OCI-LY1 (cell line): ENCODE measurements around the gene NPFF.

Experiments
- H2AFZ ChIP-seq: fragments of 200-600 bp; sonication (generic), shearing (Covaris generic); 2 replicates; pipeline ENCODE4 v1.6.0; 2014; ENCODE audit warnings: antibody characterized with exemption, mild to moderate bottlenecking, low read length
- H3F3A ChIP-seq: fragments of 200-600 bp; sonication (generic), shearing (Covaris generic); 2 replicates; pipeline ENCODE4 v1.6.0; 2014; ENCODE audit warnings: mild to moderate bottlenecking, antibody characterized with exemption, low read length, moderate library complexity; ENCODE audit not compliant: insufficient read depth
- H3K27ac ChIP-seq: fragments of 200-600 bp; sonication (generic); 2 replicates; pipeline ENCODE4 v1.5.1; 2014; ENCODE audit warnings: low read length, mixed run types, mild to moderate bottlenecking, low read depth; ENCODE audit not compliant: poor library complexity, severe bottlenecking
- H3K27me3 ChIP-seq: fragments of 200-600 bp; sonication (generic); 2 replicates; pipeline ENCODE4 v1.6.0; 2014; ENCODE audit warnings: antibody characterized with exemption, mild to moderate bottlenecking, low read length, moderate library complexity; ENCODE audit not compliant: insufficient read depth
- H3K36me3 ChIP-seq: fragments of 200-600 bp; sonication (generic); 2 replicates; pipeline ENCODE4 v1.6.1; 2014; ENCODE audit warnings: mild to moderate bottlenecking, antibody characterized with exemption, low read length, moderate library complexity, mixed read lengths; ENCODE audit not compliant: insufficient read depth
- H3K4me1 ChIP-seq: fragments of 200-600 bp; sonication (generic); 2 replicates; pipeline ENCODE4 v1.5.1; 2014; ENCODE audit warnings: mild to moderate bottlenecking, low read length, moderate library complexity; ENCODE audit not compliant: insufficient read depth, severe bottlenecking
- H3K4me2 ChIP-seq: fragments of 200-600 bp; sonication (generic), shearing (Covaris generic); 2 replicates; pipeline ENCODE4 v1.6.1; 2014; ENCODE audit warnings: low read length
- H3K4me3 ChIP-seq: fragments of 200-600 bp; sonication (generic); 2 replicates; pipeline ENCODE4 v1.5.1; 2014; ENCODE audit warnings: low read length, low read depth, mild to moderate bottlenecking, mixed read lengths; ENCODE audit not compliant: poor library complexity, severe bottlenecking
- H3K79me2 ChIP-seq: fragments of 200-600 bp; shearing (Covaris generic); 2 replicates; pipeline ENCODE4 v1.6.1; 2016; ENCODE audit warnings: mixed run types, low read length, mixed read lengths; ENCODE audit not compliant: insufficient read depth
- H3K9ac ChIP-seq: fragments of 200-600 bp; sonication (generic), shearing (Covaris generic); 2 replicates; pipeline ENCODE4 v1.6.1; 2014; ENCODE audit warnings: mild to moderate bottlenecking, low read length, mixed read lengths
- H3K9me2 ChIP-seq: fragments of 200-600 bp; sonication (generic), shearing (Covaris generic); 2 replicates; pipeline ENCODE4 v1.6.1; 2014; ENCODE audit warnings: low read depth, mild to moderate bottlenecking, low read length, mixed read lengths
- H3K9me3 ChIP-seq: fragments of 200-600 bp; shearing (Covaris generic); 2 replicates; pipeline ENCODE4 v1.6.1; 2014; ENCODE audit warnings: low read length, mixed read lengths
- H4K20me1 ChIP-seq: fragments of 200-600 bp; sonication (generic), shearing (Covaris generic); 2 replicates; pipeline ENCODE4 v1.6.0; 2016; ENCODE audit warnings: mild to moderate bottlenecking, low read length; ENCODE audit not compliant: insufficient read depth
- EZH2 ChIP-seq: fragments of 200-600 bp; sonication (generic), shearing (Covaris generic); IDR thresholded peaks from 2 replicates; pipeline ENCODE4 v1.8.0; 2017; ENCODE audit warnings: borderline replicate concordance, mixed run types, mild to moderate bottlenecking, antibody characterized with exemption, low read length, moderate library complexity, mixed read lengths
- TF ChIP-seq, protein P1 (sequence below): fragments of 200-600 bp; sonication (generic), shearing (Covaris generic); IDR thresholded peaks from 2 replicates; pipeline ENCODE4 v1.5.1; 2017; ENCODE audit warnings: mild to moderate bottlenecking, antibody characterized with exemption, low read length, moderate library complexity, mixed read lengths

The NPFF gene, protein sequence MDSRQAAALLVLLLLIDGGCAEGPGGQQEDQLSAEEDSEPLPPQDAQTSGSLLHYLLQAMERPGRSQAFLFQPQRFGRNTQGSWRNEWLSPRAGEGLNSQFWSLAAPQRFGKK

DNA sequence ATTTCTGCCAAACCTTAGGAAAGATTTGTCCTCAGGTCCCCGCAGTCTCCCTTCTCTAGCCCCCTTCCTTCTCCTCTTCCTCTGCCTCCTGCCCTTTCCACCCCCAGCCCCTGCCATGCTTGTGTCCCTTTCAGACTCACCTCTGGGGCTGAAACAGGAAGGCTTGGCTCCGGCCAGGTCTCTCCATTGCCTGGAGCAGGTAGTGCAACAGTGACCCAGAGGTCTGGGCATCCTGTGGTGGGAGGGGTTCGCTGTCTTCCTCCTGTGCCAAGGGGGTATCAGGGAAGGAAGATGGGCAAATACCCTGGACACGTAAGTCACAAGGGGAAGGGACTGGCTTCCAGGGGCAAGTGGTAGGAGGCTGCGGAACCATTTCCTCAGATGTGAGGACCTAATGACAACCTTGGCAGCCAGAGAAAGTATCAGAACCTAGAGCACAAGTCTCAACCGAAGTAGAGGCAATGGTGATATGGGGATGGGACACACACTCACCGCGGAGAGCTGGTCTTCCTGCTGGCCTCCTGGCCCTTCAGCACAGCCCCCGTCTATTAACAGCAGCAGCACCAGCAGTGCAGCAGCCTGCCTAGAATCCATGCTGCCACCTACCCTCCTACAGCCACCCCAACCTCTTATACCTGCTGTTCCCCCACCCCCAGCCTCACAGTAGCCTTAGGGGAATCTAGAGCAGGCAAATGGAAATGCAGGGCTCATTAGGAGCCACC is at the start of gene NPFF:
Gene NPFF (minus strand): TSS at position 604 of the 722 bp plus-strand sequence. CDS start 10 bp downstream, at position 594.
- no peaks in the 10 kb centered on the region for H3K9me2 ChIP-seq
- no peak within 1 kb of the TSS for H3K9ac ChIP-seq
- H3K9me3 ChIP-seq = no peaks in the 10 kb centered on the region
- no peaks in the 10 kb centered on the region for H3F3A ChIP-seq
- peaks cover 40% of the 10 kb centered on the region; the same call in 1 of the 2 replicates for H3K36me3 ChIP-seq
- no peak within 1 kb of the TSS for H3K4me3 ChIP-seq
- no peak within 1 kb of the TSS for H2AFZ ChIP-seq
- H3K79me2 ChIP-seq = peaks cover 3% of the 10 kb centered on the region; the same call in 1 of the 2 replicates
- no peak within 1 kb of the TSS for H3K27ac ChIP-seq
- peaks cover 10% of the 10 kb centered on the region for H3K4me1 ChIP-seq
- no peaks in the 10 kb centered on the region for H3K27me3 ChIP-seq
- no peak within 1 kb of the TSS for H3K4me2 ChIP-seq
- no peaks in the 10 kb centered on the region for H4K20me1 ChIP-seq
- TF ChIP-seq, protein P1, sequence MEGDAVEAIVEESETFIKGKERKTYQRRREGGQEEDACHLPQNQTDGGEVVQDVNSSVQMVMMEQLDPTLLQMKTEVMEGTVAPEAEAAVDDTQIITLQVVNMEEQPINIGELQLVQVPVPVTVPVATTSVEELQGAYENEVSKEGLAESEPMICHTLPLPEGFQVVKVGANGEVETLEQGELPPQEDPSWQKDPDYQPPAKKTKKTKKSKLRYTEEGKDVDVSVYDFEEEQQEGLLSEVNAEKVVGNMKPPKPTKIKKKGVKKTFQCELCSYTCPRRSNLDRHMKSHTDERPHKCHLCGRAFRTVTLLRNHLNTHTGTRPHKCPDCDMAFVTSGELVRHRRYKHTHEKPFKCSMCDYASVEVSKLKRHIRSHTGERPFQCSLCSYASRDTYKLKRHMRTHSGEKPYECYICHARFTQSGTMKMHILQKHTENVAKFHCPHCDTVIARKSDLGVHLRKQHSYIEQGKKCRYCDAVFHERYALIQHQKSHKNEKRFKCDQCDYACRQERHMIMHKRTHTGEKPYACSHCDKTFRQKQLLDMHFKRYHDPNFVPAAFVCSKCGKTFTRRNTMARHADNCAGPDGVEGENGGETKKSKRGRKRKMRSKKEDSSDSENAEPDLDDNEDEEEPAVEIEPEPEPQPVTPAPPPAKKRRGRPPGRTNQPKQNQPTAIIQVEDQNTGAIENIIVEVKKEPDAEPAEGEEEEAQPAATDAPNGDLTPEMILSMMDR = no peak
- TF ChIP-seq EZH2 = no peak

DNA sequence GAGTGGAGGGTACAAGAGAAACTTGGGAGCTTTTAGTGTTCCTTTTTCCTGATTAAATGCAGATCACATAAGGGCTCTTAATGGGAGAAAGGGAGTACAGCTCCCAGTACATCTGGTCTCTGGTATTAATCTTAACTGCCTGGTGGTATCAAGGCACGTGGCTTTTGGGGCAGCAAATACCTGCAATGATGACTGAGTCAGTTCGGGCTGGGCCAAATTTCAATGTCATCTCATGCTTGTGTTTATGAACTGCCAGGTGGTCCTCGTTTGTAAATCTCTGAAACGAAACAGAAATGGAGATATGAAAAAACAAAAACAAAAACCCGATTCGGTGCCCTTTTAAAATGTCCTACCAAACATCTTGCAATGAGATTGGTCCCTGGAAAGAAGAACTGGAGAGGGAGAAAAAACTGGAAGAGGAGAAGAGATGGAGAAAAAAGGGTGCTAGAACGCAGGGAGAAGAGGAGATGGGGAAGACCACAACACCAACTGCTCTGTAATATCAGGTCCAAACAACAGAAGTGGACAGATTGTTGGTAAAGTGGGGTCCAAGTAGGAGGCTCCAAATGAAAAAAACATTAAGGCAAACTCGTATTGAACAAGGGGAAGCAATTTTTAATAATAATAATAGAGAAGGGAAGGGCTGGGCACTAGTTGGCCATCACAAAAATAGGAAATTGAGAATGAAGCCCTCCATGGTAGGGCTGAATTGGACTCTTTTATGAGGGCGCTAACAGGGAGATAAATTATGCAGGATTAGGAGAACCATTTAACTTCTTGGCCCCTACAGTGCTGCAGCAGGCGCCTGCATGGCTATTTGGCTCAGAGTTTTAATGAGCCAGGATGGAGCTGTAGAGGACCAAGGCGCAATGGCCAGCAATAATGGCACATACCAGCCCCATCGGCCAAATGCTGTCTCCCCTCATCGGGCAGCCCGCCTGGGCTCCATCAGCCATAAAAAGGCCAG is 45.4 kb upstream of the NPFF start:
- Histone ChIP-seq H3K36me3 (peaks cover 21% of the 10 kb centered on the region), H3K27ac (no peak overlapping the region), H3F3A (no peaks in the 10 kb centered on the region), H3K9me3 (no peaks in the 10 kb centered on the region), H2AFZ (no peak overlapping the region), H3K27me3 (no peaks in the 10 kb centered on the region), H3K9ac (no peak overlapping the region), H4K20me1 (no peaks in the 10 kb centered on the region), H3K79me2 (no peaks in the 10 kb centered on the region), H3K4me2 (no peak overlapping the region), H3K4me3 (no peak overlapping the region), H3K9me2 (no peaks in the 10 kb centered on the region), H3K4me1 (no peaks in the 10 kb centered on the region)
- TF ChIP-seq, protein P1 = no peak
- no peak for TF ChIP-seq EZH2

DNA sequence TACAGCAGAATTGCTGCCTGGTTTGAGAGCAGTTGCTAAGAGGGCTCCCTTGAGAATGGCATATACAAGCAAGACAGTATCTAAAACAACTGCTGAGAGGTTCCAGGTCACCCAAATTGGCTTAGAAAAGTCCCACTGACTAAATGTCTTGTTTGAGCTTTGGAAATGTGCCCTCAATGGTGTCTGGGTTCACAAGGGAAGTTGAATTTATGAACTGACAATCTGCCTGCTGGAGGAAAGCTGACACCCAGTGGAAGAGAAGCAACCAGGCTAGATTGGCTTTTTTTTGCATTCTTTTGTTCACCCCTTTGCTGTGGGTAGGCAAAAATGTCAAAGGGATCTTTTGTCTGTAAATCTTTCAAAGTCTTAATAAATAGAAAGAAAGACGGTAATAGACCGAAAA is 44.6 kb upstream of the NPFF start:
- Histone ChIP-seq H3F3A (no peaks in the 10 kb centered on the region), H3K27me3 (no peaks in the 10 kb centered on the region), H3K4me2 (no peak overlapping the region), H3K36me3 (peaks cover 23% of the 10 kb centered on the region), H2AFZ (no peak overlapping the region), H3K4me3 (no peak overlapping the region), H3K9ac (no peak overlapping the region), H3K27ac (no peak overlapping the region), H3K9me3 (no peaks in the 10 kb centered on the region), H3K9me2 (no peaks in the 10 kb centered on the region), H3K79me2 (no peaks in the 10 kb centered on the region), H3K4me1 (no peaks in the 10 kb centered on the region), H4K20me1 (no peaks in the 10 kb centered on the region)
- TF ChIP-seq EZH2 = no peak
- TF ChIP-seq, protein P1 = peak; percentile 11; the same call in 1 of the 2 replicates
